ENCODE data around the gene PAX2.

Gene PAX2

DNA sequence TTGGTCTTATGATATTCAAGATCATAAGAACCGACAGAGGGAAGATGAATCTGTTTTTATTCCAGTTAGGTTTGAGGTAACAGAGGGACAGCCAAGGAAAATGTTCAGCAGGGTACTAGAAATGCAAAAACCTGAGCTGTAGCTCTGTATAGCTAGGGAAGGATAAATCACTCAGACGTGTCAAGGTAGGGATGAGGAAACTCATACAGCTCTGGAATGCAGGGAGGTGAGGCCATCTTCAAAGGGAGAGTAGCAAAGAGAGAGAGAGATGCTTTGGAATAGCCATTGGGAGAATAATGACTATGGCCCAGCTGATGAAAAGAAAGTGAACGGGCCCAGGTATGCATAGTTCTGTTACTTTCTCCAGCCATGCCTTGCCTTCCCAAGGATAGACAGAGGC is 77.8 kb downstream of the PAX2 start:
- no peak overlapping the region for H3K4me3 ChIP-seq (ENCODE audit: low read depth, low read length)
- in situ Hi-C loops (cut with HindIII; ENCODE audit: low sequenced_read_pairs): no loop called here
- TF ChIP-seq, protein P1, sequence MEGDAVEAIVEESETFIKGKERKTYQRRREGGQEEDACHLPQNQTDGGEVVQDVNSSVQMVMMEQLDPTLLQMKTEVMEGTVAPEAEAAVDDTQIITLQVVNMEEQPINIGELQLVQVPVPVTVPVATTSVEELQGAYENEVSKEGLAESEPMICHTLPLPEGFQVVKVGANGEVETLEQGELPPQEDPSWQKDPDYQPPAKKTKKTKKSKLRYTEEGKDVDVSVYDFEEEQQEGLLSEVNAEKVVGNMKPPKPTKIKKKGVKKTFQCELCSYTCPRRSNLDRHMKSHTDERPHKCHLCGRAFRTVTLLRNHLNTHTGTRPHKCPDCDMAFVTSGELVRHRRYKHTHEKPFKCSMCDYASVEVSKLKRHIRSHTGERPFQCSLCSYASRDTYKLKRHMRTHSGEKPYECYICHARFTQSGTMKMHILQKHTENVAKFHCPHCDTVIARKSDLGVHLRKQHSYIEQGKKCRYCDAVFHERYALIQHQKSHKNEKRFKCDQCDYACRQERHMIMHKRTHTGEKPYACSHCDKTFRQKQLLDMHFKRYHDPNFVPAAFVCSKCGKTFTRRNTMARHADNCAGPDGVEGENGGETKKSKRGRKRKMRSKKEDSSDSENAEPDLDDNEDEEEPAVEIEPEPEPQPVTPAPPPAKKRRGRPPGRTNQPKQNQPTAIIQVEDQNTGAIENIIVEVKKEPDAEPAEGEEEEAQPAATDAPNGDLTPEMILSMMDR (IDR thresholded peaks at IDR 0.05; ENCODE audit: low read depth, low read length): no peak
- no peak for DNase-seq (ENCODE audit: low read depth, low spot score)

DNA sequence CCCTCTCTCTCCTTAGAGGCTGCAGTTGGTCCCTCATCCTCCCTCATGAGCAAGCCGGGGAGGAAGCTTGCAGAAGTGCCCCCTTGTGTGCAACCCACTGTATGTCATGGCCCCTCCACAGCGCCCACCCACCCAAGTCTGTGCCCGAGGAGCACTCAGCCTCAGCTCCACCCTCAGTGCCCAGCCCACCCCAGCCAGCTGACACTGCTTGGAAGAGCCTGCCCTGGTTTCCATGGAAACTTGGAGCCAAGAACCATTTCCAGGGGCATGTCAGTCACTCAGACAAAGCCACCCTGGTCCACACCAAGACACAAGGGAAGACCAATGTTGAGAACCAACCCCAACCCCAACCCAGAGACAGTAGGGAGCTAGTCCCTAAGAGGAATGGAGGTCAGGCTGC is 79.5 kb downstream of the PAX2 start:
- TF ChIP-seq, protein P1 (IDR thresholded peaks at IDR 0.05; ENCODE audit: low read depth, low read length): no peak
- H3K4me3 ChIP-seq (ENCODE audit: low read depth, low read length): no peak overlapping the region
- DNase-seq (ENCODE audit: low read depth, low spot score): no peak
- in situ Hi-C loops (cut with HindIII; ENCODE audit: low sequenced_read_pairs): no loop called here

DNA sequence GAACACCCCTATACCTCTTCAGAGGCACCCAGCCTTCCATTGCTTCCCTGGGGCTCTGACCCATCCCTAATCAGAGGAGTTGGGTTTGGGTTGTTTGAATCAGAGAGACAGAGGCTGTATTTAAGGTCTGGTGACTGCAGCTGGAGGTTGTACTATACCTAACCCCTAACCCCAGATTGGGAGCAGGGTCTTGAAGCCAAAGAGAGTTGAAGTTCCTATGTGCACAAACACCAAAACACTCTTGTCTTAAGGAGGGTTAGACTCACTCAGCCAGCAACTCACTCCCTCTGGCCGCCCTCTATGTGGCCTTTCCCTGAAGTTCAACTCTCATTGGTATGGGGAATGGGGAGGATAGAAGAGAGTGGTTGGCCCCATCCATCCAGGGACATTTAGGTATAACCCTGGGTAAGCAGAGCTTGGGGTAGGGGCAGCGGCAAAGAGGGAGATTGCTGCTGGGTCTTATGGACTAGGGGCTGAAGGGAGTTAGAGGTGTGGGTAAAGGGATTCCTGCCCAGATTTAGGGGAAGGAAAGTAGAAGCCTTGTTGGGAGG is 80.0 kb downstream of the PAX2 start:
- in situ Hi-C loops (cut with HindIII; ENCODE audit: low sequenced_read_pairs): no loop called here

DNA sequence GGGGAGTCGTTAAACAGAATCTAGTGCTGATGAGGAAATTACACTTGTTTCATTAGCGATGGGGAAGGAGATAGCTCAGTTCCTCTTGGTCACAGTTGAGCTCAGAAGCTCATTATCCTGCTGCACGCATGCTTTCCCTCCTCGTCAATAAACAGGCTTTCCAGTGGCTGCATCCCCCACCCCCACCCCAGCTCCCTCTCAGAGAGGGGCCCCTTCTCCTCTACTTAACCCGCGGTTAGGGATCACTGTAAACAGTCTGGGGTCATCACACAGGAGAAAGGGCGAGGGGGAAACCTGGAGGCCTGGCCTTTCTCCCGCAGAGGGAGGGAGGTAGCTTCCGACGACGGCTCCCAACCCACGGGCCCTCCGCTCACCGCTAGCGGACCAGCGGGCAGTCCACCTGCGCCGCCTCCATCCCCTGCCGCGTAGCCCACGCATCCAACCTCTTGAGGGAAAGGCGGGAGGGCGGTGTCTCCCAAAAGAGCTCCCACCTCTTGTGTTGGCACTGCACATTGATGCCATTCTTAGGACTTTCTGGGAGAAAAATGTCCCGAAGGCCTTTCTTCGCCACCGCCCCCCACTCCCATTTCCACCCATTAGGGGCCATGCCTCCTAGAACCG is 80.8 kb downstream of the PAX2 start:
- DNase-seq (ENCODE audit: low read depth, low spot score): no peak
- in situ Hi-C loops (cut with HindIII; ENCODE audit: low sequenced_read_pairs): no loop called here
- TF ChIP-seq, protein P1 (IDR thresholded peaks at IDR 0.05; ENCODE audit: low read depth, low read length): no peak
- no peak overlapping the region for H3K4me3 ChIP-seq (ENCODE audit: low read depth, low read length)

More for the DNA sequence above, 80.0 kb downstream of the PAX2 start:
- no peak overlapping the region for H3K4me3 ChIP-seq (ENCODE audit: low read depth, low read length)
- TF ChIP-seq, protein P1 (IDR thresholded peaks at IDR 0.05; ENCODE audit: low read depth, low read length): no peak
- DNase-seq (ENCODE audit: low read depth, low spot score): no peak

DNA sequence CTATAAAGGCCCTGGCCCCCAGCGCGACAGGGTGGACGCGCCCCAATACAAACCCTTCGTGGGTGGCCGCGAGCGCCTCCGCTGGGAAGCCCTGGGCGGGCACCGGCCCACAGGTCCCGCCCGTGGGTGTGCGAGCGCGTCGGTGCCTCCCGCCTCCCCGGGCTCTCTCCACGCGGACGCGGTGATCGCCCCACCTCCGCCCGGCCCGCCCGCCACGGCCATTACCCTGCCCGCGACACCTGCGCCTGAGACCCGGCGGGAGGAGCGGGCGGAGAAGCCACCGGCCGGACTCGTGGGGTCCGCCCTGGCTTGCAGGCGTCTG is 81.2 kb downstream of the PAX2 start:
- H3K4me3 ChIP-seq (ENCODE audit: low read depth, low read length): no peak overlapping the region
- in situ Hi-C loops (cut with HindIII; ENCODE audit: low sequenced_read_pairs): no loop called here
- no peak for DNase-seq (ENCODE audit: low read depth, low spot score)
- TF ChIP-seq, protein P1 (IDR thresholded peaks at IDR 0.05; ENCODE audit: low read depth, low read length): no peak

DNA sequence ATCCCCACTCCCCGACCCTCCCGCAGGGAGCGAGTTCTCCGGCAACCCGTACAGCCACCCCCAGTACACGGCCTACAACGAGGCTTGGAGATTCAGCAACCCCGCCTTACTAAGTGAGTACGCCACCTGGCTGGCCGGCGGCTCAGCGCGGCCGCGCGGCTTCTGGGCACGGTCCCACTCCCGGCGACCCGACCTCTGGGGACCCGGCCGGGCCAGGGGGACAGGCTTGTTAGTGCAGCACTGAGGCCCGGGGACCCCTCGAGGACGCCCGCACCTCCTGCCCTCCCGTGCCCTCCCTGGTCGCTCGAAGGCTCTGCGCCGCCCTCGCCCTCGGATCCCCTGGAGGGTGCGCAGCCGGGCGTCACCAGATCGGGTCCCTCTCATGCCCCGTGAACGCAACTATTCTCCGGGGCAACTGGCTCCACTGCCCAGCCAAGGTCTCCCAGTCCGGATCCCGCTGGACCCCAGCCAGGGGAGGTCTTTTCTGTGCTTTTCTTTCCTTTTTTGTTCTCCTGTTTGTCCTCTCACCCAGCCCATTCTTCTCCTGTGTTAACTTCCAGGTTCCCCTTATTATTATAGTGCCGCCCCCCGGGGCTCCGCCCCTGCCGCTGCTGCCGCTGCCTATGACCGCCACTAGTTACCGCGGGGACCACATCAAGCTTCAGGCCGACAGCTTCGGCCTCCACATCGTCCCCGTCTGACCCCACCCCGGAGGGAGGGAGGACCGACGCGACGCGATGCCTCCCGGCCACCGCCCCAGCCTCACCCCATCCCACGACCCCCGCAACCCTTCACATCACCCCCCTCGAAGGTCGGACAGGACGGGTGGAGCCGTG is 81.8 kb downstream of the PAX2 start:
- no peak overlapping the region for H3K4me3 ChIP-seq (ENCODE audit: low read depth, low read length)

More for the DNA sequence above, 81.8 kb downstream of the PAX2 start:
- TF ChIP-seq, protein P1 (IDR thresholded peaks at IDR 0.05; ENCODE audit: low read depth, low read length): peak; percentile 21
- no peak for DNase-seq (ENCODE audit: low read depth, low spot score)
- in situ Hi-C loops (cut with HindIII; ENCODE audit: low sequenced_read_pairs): no loop called here

All from astrocyte of the spinal cord (primary cell).